ENCODE data around the gene CCR5AS.

GRCh38 chr3:46435081-46435726 lies 28.3 kb upstream of the CCR5AS start:
- TF ChIP-seq, protein P1, sequence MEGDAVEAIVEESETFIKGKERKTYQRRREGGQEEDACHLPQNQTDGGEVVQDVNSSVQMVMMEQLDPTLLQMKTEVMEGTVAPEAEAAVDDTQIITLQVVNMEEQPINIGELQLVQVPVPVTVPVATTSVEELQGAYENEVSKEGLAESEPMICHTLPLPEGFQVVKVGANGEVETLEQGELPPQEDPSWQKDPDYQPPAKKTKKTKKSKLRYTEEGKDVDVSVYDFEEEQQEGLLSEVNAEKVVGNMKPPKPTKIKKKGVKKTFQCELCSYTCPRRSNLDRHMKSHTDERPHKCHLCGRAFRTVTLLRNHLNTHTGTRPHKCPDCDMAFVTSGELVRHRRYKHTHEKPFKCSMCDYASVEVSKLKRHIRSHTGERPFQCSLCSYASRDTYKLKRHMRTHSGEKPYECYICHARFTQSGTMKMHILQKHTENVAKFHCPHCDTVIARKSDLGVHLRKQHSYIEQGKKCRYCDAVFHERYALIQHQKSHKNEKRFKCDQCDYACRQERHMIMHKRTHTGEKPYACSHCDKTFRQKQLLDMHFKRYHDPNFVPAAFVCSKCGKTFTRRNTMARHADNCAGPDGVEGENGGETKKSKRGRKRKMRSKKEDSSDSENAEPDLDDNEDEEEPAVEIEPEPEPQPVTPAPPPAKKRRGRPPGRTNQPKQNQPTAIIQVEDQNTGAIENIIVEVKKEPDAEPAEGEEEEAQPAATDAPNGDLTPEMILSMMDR (IDR thresholded peaks at IDR 0.05): no peak
- TF ChIP-seq POLR2A (IDR thresholded peaks at IDR 0.05): no peak
